Right renal cortex interstitium (tissue), 3 donors: ENCODE measurements around the gene DNAH14. TPM values are rescaled to one million over a fixed set of nuclear protein-coding genes. Genes with fewer than 3 reads are reported as not detected.

Experiments used
- DNase-seq, 3 donors: peaks; one replicate each; pipeline ENCODE4 v3.0.0-alpha.2; 2013; ENCODE audit warnings: low read depth in 3 of 3, low spot score in 2 of 3
- polyA plus RNA-seq, 3 donors: library from polyadenylated mRNA; unstranded; fragments of 120-200 nt; gene quantifications; one replicate each; pipeline ENCODE4 v1.2.1, GENCODE V29; 2013; ENCODE audit not compliant: insufficient read length in 3 of 3

Gene DNAH14
- polyA plus RNA-seq, 3 donors = 13.4 to 17.2 (median 15.2) TPM

DNA sequence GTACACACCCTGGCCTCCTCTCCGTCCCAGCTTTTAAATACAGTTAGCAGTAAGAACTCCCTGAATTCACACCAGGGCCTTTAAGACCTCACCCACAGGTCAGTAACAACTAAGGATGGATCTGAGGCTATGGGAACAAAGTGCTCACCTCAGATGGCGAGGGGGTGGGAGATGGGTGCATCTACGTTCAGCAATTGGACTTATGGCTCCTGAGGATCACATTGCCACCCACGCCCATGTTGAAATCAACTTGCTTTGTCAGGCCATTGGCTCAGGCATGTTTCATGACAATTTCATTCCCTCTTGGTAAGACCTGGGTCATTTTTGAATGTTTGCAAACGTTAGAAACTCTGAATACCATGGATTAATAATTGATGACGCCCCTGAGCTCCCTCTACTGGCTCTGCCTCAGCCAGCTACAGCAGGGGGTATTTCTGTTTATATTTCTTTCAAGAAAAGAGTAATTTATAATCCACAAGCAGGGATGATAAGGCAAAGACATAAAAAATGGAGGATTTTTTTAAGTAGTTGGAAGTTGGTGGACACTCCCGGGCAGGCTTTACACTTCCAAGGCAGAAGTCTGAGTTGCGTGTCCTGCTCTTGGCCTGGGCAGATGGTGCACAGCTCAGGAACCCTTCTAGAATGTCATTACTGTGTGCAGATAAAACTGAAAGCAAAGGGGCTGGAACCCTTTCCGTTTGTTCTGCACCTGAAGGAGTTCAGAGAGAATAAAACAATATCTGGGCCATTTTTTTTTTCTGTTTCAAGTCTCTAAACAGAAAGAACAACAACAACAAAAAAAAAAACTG, 512.0 kb downstream of the DNAH14 start:
- no peak for DNase-seq

DNA sequence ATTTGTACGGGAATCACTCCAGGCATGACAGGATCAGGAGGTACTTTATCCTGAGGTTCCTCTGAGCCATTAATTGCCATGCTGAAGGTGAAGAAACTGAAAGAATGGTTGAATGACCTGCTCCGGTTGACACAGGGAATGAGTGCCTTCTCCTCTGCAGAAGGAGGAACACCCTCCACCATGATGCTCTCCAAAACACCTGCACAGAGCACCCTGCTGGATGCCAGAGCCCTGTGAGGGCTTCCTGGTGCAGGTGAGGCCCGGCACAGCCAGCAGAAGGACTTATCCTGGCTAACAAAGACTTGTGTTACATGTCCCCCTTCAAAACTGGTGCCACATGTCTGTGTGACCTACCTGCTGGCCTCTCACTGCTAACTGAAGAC, 512.6 kb downstream of the DNAH14 start:
- no peak for DNase-seq

DNA sequence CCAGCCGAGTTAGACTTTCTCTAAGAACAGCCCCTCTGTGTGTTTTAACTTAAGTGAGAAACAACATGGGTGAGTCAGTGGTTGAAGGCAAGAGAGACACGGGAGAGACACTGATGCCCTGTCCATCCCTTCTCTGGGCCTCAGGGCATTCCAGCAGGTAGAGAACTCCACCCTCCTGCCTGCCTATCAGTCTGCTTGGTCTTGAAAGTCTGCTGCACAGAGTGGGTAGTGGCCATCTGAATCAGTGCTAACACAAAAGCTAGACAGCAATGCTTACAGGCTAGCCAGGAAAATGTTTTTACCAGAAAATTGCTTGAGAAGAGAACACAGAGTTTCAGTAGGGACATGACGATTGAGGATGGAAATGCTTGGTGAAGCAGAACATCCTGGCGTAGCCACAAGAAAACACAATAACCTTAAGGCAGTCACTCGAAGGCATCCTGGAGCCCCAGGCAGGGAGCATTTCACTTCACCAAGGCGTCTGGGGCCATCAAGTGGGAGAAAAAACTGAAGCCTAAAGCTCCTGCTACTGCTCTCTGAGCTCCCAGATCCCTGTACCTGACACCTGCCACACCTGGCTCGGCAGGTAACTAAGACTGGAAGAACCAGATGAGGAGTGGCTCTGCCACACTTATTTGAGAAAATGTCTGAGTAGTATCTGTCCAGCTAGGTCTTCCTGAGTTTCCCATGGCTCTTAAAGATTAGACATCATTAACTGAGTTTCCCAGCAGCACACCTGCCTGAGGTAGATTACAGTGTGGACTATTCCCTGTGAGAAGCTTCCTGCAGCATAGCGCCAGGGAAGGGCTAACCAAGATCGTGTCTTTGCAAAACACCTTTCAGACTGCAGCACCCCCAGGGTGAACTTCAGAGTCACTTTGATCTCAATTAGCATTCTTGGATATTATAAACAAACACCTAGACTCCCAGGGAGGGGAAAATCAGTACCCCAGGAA, 516.4 kb downstream of the DNAH14 start:
- no peak for DNase-seq

DNA sequence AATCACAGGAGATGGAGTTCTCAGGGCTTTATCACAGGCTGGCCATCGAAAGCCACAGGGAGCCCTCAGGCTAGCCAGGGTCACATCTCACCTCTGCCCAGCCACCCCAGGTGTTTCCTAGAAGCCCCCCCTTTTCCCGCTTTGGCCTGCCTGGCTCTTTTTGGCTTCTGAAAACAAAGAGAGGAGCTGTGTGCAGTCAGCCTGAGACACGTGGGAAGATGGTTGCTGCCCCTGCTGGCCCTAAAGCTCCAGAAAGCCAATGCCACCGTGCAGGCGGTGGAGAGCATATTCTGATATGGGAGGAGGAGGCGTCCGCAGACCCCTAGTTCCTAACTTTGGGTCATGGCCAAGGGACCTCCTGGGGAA, 517.1 kb downstream of the DNAH14 start:
- no peak for DNase-seq

DNA sequence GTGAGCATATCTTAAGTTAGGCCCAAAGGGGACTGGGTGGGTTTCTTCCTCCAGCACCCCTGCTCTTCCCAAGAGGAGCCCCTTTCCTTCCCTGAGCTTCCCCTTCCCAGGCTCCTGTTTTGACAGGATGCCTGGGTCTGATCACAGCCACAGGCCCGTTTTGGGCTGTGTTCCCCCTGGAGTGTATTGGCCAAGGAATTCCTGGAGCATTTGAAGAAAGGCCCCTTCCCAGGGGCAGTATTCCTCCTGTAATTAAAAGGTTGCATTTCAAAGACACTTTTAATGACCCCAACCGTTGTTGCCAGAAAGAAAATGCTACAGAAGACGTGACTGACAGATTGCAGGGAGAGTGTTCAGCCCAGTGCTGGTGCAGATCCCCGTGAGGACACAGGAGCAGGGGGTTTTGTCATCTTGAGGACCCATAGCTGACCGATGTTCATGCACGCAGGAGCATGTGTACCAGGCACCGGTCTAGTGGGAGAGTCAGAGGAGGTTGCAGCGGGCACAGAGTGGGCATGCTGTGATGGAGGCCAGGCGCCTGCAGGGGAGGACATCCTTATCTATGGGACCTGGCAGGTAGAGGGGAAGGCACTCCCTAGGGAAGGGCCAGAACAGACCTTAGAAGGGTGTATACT, 517.6 kb downstream of the DNAH14 start:
- DNase-seq = no peak

DNA sequence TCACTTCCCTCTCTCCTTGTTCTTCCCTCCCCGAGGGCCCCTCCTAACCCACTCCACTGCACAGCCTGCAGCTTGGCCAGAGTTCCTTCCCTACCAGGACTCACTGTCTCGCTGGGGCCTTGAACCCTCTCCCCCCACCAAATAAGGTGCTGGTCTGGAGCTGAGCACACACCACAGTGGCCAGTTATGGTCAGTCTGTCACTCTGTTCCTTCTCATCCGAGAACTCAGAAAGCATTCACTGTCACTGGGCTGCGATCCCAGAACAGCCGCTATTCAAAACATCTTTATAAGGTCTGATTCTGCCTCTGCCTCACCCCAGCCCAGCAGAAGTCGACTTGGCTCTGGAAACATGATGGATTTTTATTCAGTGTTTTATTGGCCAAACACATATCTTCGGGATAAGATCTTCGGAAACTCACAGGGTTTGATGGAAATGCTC, 518.2 kb downstream of the DNAH14 start:
- DNase-seq = no peak

DNA sequence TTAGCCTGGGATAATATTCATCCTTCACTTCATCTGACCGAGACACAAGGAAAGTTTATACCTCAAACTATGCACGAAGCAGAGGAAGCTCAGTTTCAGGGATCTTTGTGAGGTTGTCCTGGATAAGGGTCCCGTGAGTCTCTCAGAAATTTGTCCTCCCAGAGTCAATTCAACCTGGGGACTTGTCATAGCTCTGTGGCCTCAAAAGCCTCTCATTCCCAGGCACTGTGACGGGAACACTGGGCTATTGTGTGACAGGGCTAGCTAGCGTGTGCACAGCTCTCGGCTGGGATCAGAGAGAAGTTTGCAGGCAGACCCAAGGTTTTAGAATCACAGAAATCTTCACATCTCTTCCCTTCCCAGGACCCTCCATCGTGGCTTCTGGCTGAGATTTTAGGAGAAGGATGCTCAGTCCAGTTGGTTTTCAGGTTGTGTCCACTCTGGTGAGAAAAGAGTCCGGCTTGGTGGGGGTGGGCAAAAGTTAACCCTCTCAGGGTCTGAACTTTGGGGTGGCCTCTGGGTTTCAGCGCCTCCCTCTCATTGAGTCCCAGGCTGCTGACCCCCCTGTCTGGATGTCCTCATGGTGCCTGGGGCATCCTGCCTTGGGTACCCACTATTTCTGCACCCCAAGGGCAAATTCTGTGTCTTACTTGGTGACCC, 518.8 kb downstream of the DNAH14 start:
- DNase-seq = no peak
